ENCODE measurements around the gene AOC3.
"Not testable (repeated sequence)": the region's sequence is repeated elsewhere in the genome, so short reads cannot be mapped to it uniquely, and the experiment has no call there.

AOC3 gene

GRCh38 chr17:42856516-42856915, 5.5 kb downstream of the AOC3 start:
- H3K4me3 ChIP-seq (ENCODE audit: low read length); DNase-seq (ENCODE audit: low read depth, low spot score): not testable (repeated sequence)

DNA sequence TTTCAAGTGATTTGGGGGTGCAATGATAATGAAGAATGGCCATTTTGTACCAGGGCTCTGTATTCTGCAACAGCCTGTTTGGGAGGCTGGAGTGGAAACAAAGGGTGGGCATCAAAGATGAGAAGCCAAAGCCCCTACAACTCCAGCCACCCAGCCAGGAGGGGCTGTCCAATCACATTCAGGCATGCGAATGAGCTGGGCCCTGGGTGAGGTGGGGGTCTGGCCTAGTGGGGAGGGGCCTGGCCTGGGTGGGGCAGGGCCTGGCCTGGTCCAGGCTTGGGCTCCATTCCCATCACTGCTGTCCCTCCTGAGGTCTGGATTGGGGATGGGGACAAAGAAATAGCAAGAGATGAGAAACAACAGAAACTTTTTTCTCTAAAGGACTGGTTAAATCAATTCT, 6.4 kb downstream of the AOC3 start:
- no peak for DNase-seq (ENCODE audit: low read depth, low spot score)

GRCh38 chr17:42865638-42866094, 14.7 kb downstream of the AOC3 start:
- DNase-seq (ENCODE audit: low read depth, low spot score), result no peak
- no peak overlapping the region for H3K4me3 ChIP-seq (ENCODE audit: low read length)

More for the DNA sequence above, 6.4 kb downstream of the AOC3 start:
- H3K4me3 ChIP-seq (ENCODE audit: low read length), result no peak overlapping the region

- H3K4me3 ChIP-seq (ENCODE audit: low read length), result no peak overlapping the region
- no peak for DNase-seq (ENCODE audit: low read depth, low spot score)
These were observed 15.2 kb downstream of the AOC3 start for GRCh38 chr17:42866216-42866615.

GRCh38 chr17:42866631-42867575, 15.9 kb downstream of the AOC3 start:
- no peak overlapping the region for H3K4me3 ChIP-seq (ENCODE audit: low read length)
- no peak for DNase-seq (ENCODE audit: low read depth, low spot score)

GRCh38 chr17:42867694-42868261, 16.8 kb downstream of the AOC3 start:
- H3K4me3 ChIP-seq (ENCODE audit: low read length); DNase-seq (ENCODE audit: low read depth, low spot score): not testable (repeated sequence)

- no peak for DNase-seq (ENCODE audit: low read depth, low spot score)
- no peak overlapping the region for H3K4me3 ChIP-seq (ENCODE audit: low read length)
These were observed 17.3 kb downstream of the AOC3 start for GRCh38 chr17:42868338-42868737.

- no peak for DNase-seq (ENCODE audit: low read depth, low spot score)
- H3K4me3 ChIP-seq (ENCODE audit: low read length), result no peak overlapping the region
These were observed 20.6 kb downstream of the AOC3 start for GRCh38 chr17:42871647-42872046.

- no peak for DNase-seq (ENCODE audit: low read depth, low spot score)
- H3K4me3 ChIP-seq (ENCODE audit: low read length), result no peak overlapping the region
These were observed 21.4 kb downstream of the AOC3 start for GRCh38 chr17:42872251-42872965.

GRCh38 chr17:42873315-42873714, 22.3 kb downstream of the AOC3 start:
- H3K4me3 ChIP-seq (ENCODE audit: low read length), result no peak overlapping the region
- no peak for DNase-seq (ENCODE audit: low read depth, low spot score)

- not testable (repeated sequence) for H3K4me3 ChIP-seq (ENCODE audit: low read length); DNase-seq (ENCODE audit: low read depth, low spot score)
These were observed 23.1 kb downstream of the AOC3 start for GRCh38 chr17:42873932-42874695.

DNA sequence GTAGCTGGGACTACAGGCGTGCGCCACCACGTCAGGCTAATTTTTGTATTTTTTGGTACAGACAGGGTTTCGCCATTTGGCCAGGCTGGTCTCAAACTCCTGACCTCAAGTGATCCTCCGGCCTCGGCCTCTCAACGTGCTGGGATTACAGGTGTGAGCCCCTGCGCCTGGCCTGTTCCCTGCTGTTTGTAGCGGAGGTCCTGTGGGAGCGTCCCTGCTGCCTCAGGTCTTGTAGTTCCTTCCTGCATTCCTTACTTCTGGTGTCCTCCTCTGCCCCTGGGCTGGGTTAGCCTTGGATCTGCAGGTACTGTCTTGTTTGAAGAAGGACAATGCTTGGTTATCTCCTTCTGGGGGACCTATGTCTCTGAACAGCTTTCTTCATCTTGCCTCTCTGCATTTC, 26.0 kb downstream of the AOC3 start:
- DNase-seq (ENCODE audit: low read depth, low spot score), result no peak
- H3K4me3 ChIP-seq (ENCODE audit: low read length), result no peak overlapping the region

DNA sequence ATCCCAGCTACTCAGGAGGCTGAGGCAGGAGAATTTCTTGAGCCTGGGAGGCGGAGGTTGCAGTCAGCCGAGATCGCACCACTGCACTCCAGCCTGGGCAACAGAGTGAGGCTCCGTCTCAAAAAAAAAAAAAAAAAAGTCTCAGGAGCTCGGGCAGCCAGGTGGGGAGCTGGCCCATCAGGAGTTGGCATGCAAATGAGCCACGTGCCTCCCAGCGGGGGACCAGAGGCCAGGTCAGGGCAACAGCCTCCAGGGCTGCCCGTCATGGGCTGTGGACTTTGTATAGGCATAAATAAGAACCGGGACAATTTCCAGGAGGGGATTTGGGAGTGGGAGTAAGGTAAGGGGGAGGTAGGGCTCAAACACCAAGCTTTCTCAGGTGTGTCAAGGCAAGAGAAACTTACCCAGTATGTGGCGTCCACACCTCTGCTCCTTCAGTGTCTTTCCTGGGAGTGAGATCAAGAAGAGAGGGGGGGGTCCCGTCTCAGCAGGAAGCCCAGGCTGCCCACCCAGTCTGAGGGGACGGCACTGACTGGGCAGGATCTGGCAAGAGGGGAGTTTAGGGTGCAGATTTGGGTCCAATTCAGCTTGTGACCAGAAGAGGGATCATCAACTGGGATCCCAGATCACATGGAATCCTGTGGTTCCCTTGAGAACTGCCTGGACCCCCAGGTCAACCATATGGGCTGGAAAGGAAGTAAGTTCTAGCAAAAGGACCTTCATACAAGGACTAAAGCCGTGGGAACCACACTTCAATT, 27.3 kb downstream of the AOC3 start:
- DNase-seq (ENCODE audit: low read depth, low spot score), result no peak
- no peak overlapping the region for H3K4me3 ChIP-seq (ENCODE audit: low read length)

DNA sequence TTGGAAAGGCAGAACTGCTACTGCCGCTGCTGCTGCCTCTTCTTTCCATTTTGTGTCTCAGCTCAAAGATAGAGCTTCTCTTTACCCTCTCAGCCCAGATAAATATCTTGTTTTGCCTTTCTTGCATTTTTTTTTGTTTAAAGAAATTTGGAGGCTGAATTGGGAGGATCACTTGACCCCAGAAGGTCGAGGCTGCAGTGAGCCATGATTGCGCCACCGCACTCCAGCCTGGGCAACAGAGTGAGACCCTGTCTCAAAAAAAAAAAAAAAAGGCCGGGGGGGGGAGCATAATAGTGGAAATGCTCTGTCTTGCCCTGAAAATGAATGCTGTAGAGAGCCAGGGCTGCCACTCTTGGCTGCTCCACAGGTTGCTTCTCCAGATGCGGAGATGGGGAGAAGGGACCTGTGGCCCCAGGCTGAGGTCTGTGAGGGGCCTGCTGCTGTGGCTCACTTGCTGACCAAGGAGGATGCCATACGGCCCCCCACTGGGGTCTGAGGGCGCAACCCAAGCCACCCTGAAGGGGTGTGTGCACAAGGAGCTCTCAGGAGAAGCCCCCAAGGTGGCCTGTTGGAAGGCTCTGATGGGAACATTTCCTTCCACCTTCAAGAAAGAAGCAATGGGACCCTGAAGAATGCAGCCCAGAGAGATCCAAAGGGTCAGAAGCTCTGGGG, 28.1 kb downstream of the AOC3 start:
- no peak overlapping the region for H3K4me3 ChIP-seq (ENCODE audit: low read length)
- DNase-seq (ENCODE audit: low read depth, low spot score), result no peak

- DNase-seq (ENCODE audit: low read depth, low spot score), result no peak
These were observed 28.6 kb downstream of the AOC3 start for GRCh38 chr17:42879596-42879985.

GRCh38 chr17:42880776-42881310, 29.8 kb downstream of the AOC3 start:
- H3K4me3 ChIP-seq (ENCODE audit: low read length), result no peak overlapping the region
- no peak for DNase-seq (ENCODE audit: low read depth, low spot score)

More at GRCh38 chr17:42879596-42879985, 28.6 kb downstream of the AOC3 start:
- no peak overlapping the region for H3K4me3 ChIP-seq (ENCODE audit: low read length)

GRCh38 chr17:42881706-42882105, 30.7 kb downstream of the AOC3 start:
- not testable (repeated sequence) for DNase-seq (ENCODE audit: low read depth, low spot score); H3K4me3 ChIP-seq (ENCODE audit: low read length)

GRCh38 chr17:42882166-42882565, 31.2 kb downstream of the AOC3 start:
- no peak overlapping the region for H3K4me3 ChIP-seq (ENCODE audit: low read length)
- no peak for DNase-seq (ENCODE audit: low read depth, low spot score)

Data from Jurkat, Clone E6-1 (cell line).